ENCODE data around the gene ZFP82. TPM values are rescaled to one million over a fixed set of nuclear protein-coding genes. Genes with fewer than 3 reads are reported as not detected.
A peak's percentile ranks its signal among the peaks of the same experiment; 100 is the strongest.

Gene ZFP82
- total RNA-seq (2021) (13.5 and 14.9 TPM in 2 replicates), Bru-seq, nascent RNA (percentile 83 among the genes with signal in this experiment), BruChase-seq, experiment 1, labeled RNA remaining after a 2-hour chase (percentile 84 among the genes with signal in this experiment), BruChase-seq, experiment 2, labeled RNA remaining after a 6-hour chase (percentile 83 among the genes with signal in this experiment)
- long read RNA-seq, full-length matches to known transcripts = 13 of 23 reads
- long read RNA-seq, partial matches to known transcripts = 2 of 23 reads
- long read RNA-seq, other reads (novel, unspliced or antisense) = 8 of 23 reads

GRCh38 chr19:36418287-36419001 lies at the start of gene ZFP82:
Gene ZFP82, minus strand, starts transcription at chr19:36418644. Its CDS starts 8,855 bp downstream, at chr19:36409789.
- H3K36me3 ChIP-seq (ENCODE audit: insufficient read depth, low read length, poor library complexity, severe bottlenecking) = peaks cover 12% of the 10 kb centered on the region
- POLR2A ChIA-PET (ENCODE audit: low non-redundant PET) = no interaction called here
- CTCF ChIA-PET = no interaction called here

GRCh38 chr19:36460046-36460445 lies 41.6 kb upstream of the ZFP82 start:
- ChIA-PET CTCF (no interaction called here), POLR2A (ENCODE audit: low non-redundant PET) (no interaction called here)
- Histone ChIP-seq H3K4me3 (ENCODE audit: low read depth, low read length, poor library complexity, severe bottlenecking) (no peak overlapping the region), H3K4me1 (ENCODE audit: insufficient read depth, low read length, poor library complexity, severe bottlenecking) (no peaks in the 10 kb centered on the region), H3K27ac (ENCODE audit: low read depth, low read length, poor library complexity, severe bottlenecking) (no peak overlapping the region), H3K36me3 (ENCODE audit: insufficient read depth, low read length, poor library complexity, severe bottlenecking) (peaks cover 7% of the 10 kb centered on the region), H3K9me3 (ENCODE audit: low read depth, low read length, poor library complexity, severe bottlenecking) (peaks cover 6% of the 10 kb centered on the region), H3K27me3 (replicated peaks; ENCODE audit: insufficient read depth, low read depth, low read length, poor library complexity) (no peaks in the 10 kb centered on the region)
- DNase-seq (ENCODE audit: low spot score) = no peak
- TF ChIP-seq EZH2 (IDR thresholded peaks at IDR 0.05; ENCODE audit: borderline replicate concordance, low read depth, low read length, poor library complexity, severe bottlenecking) (no peak), CTCF (conservative IDR thresholded peaks at IDR 0.05; ENCODE audit: low read depth, low read length) (no peak)
- no TSS peak for BruUV-seq (replicated peaks)
- intact Hi-C loops (cut with micrococcal nuclease; ENCODE audit: unreplicated experiment) = no loop called here

More at GRCh38 chr19:36418287-36419001, at the start of gene ZFP82:
- BruUV-seq (replicated peaks) = no TSS peak
- H3K4me3 ChIP-seq (ENCODE audit: low read depth, low read length, poor library complexity, severe bottlenecking) = peak within 1 kb of the TSS; percentile 58
- TF ChIP-seq EZH2 (IDR thresholded peaks at IDR 0.05; ENCODE audit: borderline replicate concordance, low read depth, low read length, poor library complexity, severe bottlenecking) (no peak), CTCF (conservative IDR thresholded peaks at IDR 0.05; ENCODE audit: low read depth, low read length) (no peak)
- DNase-seq (ENCODE audit: low spot score) = peak; percentile 92
- intact Hi-C loops (cut with micrococcal nuclease; ENCODE audit: unreplicated experiment) = no loop called here
- H3K9me3 ChIP-seq (ENCODE audit: low read depth, low read length, poor library complexity, severe bottlenecking) = peaks cover 45% of the 10 kb centered on the region
- H3K27me3 ChIP-seq (replicated peaks; ENCODE audit: insufficient read depth, low read depth, low read length, poor library complexity) = peaks cover 16% of the 10 kb centered on the region
- peak within 1 kb of the TSS; percentile 84 for H3K27ac ChIP-seq (ENCODE audit: low read depth, low read length, poor library complexity, severe bottlenecking)
- H3K4me1 ChIP-seq (ENCODE audit: insufficient read depth, low read length, poor library complexity, severe bottlenecking) = no peaks in the 10 kb centered on the region

GRCh38 chr19:36456831-36457230 lies 38.4 kb upstream of the ZFP82 start:
- H3K36me3 ChIP-seq (ENCODE audit: insufficient read depth, low read length, poor library complexity, severe bottlenecking) = peaks cover 7% of the 10 kb centered on the region
- DNase-seq (ENCODE audit: low spot score) = no peak
- no peak overlapping the region for H3K4me3 ChIP-seq (ENCODE audit: low read depth, low read length, poor library complexity, severe bottlenecking)
- no TSS peak for BruUV-seq (replicated peaks)
- peaks cover 13% of the 10 kb centered on the region for H3K9me3 ChIP-seq (ENCODE audit: low read depth, low read length, poor library complexity, severe bottlenecking)
- H3K4me1 ChIP-seq (ENCODE audit: insufficient read depth, low read length, poor library complexity, severe bottlenecking) = no peaks in the 10 kb centered on the region
- POLR2A ChIA-PET (ENCODE audit: low non-redundant PET) = no interaction called here
- TF ChIP-seq EZH2 (IDR thresholded peaks at IDR 0.05; ENCODE audit: borderline replicate concordance, low read depth, low read length, poor library complexity, severe bottlenecking) (no peak), CTCF (conservative IDR thresholded peaks at IDR 0.05; ENCODE audit: low read depth, low read length) (no peak)
- H3K27me3 ChIP-seq (replicated peaks; ENCODE audit: insufficient read depth, low read depth, low read length, poor library complexity) = no peaks in the 10 kb centered on the region
- H3K27ac ChIP-seq (ENCODE audit: low read depth, low read length, poor library complexity, severe bottlenecking) = no peak overlapping the region
- CTCF ChIA-PET = no interaction called here
- intact Hi-C loops (cut with micrococcal nuclease; ENCODE audit: unreplicated experiment) = no loop called here

Data from A673 (cell line).